NT2/D1 (cell line): ENCODE results near the gene CYP11A1.

Experiments
- SUZ12 ChIP-seq: IDR thresholded peaks from 2 replicates; pipeline ENCODE4 v1.6.1; 2011; ENCODE audit not compliant: insufficient read length, insufficient read depth; ENCODE audit errors: extremely low read depth
- YY1 ChIP-seq: IDR thresholded peaks from 2 replicates; pipeline ENCODE4 v1.6.1; 2011; ENCODE audit not compliant: insufficient read length, insufficient read depth
- ZNF274 ChIP-seq: IDR thresholded peaks from 2 replicates; pipeline ENCODE4 v1.6.1; 2011; ENCODE audit warnings: mild to moderate bottlenecking, low read depth, low read length

- TF ChIP-seq ZNF274 (no peak), YY1 (no peak), SUZ12 (no peak)
Measured at GRCh38 chr15:74297887-74298286, 69.6 kb downstream of the CYP11A1 start.
